GM12878 (cell line): Measurements from ENCODE around the gene ATOSB. TPM values are rescaled to one million over a fixed set of nuclear protein-coding genes. Genes with fewer than 3 reads are reported as not detected.
A peak's percentile ranks its signal among the peaks of the same experiment; 100 is the strongest.

Experiments
- CHD4 ChIP-seq: fragments of 200-600 bp; sonication (generic); IDR thresholded peaks from 2 replicates; pipeline ENCODE4 v1.6.1; 2016; ENCODE audit warnings: mild to moderate bottlenecking
- CREB1 ChIP-seq: IDR thresholded peaks from 2 replicates; pipeline ENCODE4 v1.6.1; 2012; ENCODE audit warnings: low read depth, mild to moderate bottlenecking, inconsistent platforms
- ESRRA ChIP-seq: IDR thresholded peaks from 2 replicates; pipeline ENCODE4 v1.6.1; 2012; ENCODE audit warnings: mild to moderate bottlenecking, low read length, improper control_type of control experiment
- FOXK2 ChIP-seq: fragments of 450-650 bp; IDR thresholded peaks from 2 replicates; pipeline ENCODE4 v1.6.1; 2017; ENCODE audit warnings: mild to moderate bottlenecking, moderate library complexity
- HDAC2 ChIP-seq: fragments of 200-600 bp; sonication (generic); IDR thresholded peaks from 2 replicates; pipeline ENCODE4 v1.6.1; 2017
- JUND ChIP-seq: IDR thresholded peaks from 2 replicates; pipeline ENCODE4 v1.6.1; 2012; ENCODE audit warnings: low read depth, mild to moderate bottlenecking, low read length, improper control_type of control experiment, moderate library complexity
- KDM1A ChIP-seq: fragments of 200-600 bp; sonication (generic); IDR thresholded peaks from 2 replicates; pipeline ENCODE4 v1.6.1; 2016; ENCODE audit warnings: borderline replicate concordance
- MXI1 ChIP-seq: fragments of 150-350 bp; IDR thresholded peaks from 2 replicates; pipeline ENCODE4 v1.6.1; 2011; ENCODE audit warnings: low read depth, mild to moderate bottlenecking, inconsistent platforms, low read length, improper control_type of control experiment
- NRF1 ChIP-seq: conservative IDR thresholded peaks from 2 replicates; pipeline ENCODE4 v1.6.1; 2011; ENCODE audit warnings: mild to moderate bottlenecking, low read depth, low read length, improper control_type of control experiment
- REST ChIP-seq: IDR thresholded peaks from 2 replicates; pipeline ENCODE4 v1.6.1; 2012; ENCODE audit warnings: mild to moderate bottlenecking, low read depth, low read length
- SMAD5 ChIP-seq: IDR thresholded peaks from 2 replicates; pipeline ENCODE4 v1.6.1; 2016; ENCODE audit warnings: antibody characterized with exemption, low read depth
- YY1 ChIP-seq: IDR thresholded peaks from 2 replicates; pipeline ENCODE4 v1.6.1; 2011; ENCODE audit warnings: low read depth, mild to moderate bottlenecking, low read length
- ZBTB4 ChIP-seq: fragments of 450-650 bp; formaldehyde crosslinking; IDR thresholded peaks from 2 replicates; pipeline ENCODE4 v1.4.0; 2022; ENCODE audit warnings: mild to moderate bottlenecking, moderate library complexity
- ZNF687 ChIP-seq: fragments of 450-650 bp; IDR thresholded peaks from 2 replicates; pipeline ENCODE4 v1.6.1; 2017; ENCODE audit warnings: mild to moderate bottlenecking, moderate library complexity
- polyA plus RNA-seq, 11 experiments: library from polyadenylated mRNA; depleted of rRNA in 4 of 11; unstranded in 6 of 11; stranded (reverse) in 5 of 11; fragments of >200 nt; fragmentation: Nextera tagmentation in 4 of 11; fragmentation: Illumina TruSeq in 1 of 11; extraction: Ambion mirVana in 4 of 11; extraction: Trizol in 1 of 11; gene quantifications; 1 replicate in 1 of 11; 2 replicates in 10 of 11; pipeline versions ENCODE4 v1.2.1 to v1.2.3, GENCODE V29; 2011 to 2016; ENCODE audit warnings: inconsistent platforms in 2 of 11, missing spikeins in 2 of 11, low read depth in 1 of 11
- total RNA-seq, 4 experiments: library from RNA; depleted of rRNA in 3 of 4; stranded (reverse); fragments of >200 nt in 3 of 4; fragmentation: Illumina TruSeq in 1 of 4; extraction: Trizol in 1 of 4; gene quantifications; 2 replicates each; pipeline versions ENCODE4 v1.2.1 to v1.2.3, GENCODE V29; 2013 to 2021

ATOSB gene
- total and polyA plus RNA-seq, 10 of the 15 experiments (the other 5 are each of a cell fraction or from before 2014, with no cell fraction given) = 0.60 to 5.4 (median 2.5) TPM

- TF ChIP-seq REST = no peak
- no peak for TF ChIP-seq KDM1A
- peak; percentile 75 for TF ChIP-seq CREB1
- peak; percentile 38; the same call in 1 of the 2 replicates for TF ChIP-seq ZNF687
- TF ChIP-seq NRF1 = no peak
- no peak; the same call in 1 of the 2 replicates for TF ChIP-seq ESRRA
- peak; percentile 93 for TF ChIP-seq YY1
- TF ChIP-seq SMAD5 = no peak; the same call in 1 of the 2 replicates
- TF ChIP-seq FOXK2 = no peak
- TF ChIP-seq HDAC2 = no peak
- no peak for TF ChIP-seq JUND
- TF ChIP-seq CHD4 = no peak
- TF ChIP-seq MXI1 = 0 out of 2 replicates have a peak, but pooled peaks have one; percentile 51
- no peak for TF ChIP-seq ZBTB4 (CRISPR knock-in tag)
Measured at GRCh38 chr9:35096035-35096849, 19.4 kb downstream of the ATOSB start, which contains the start of gene PIGO (continued).
